Stimulated activated CD8-positive, alpha-beta memory T cell treated with anti-CD3 and anti-CD28 coated beads, Interleukin-12 subunit alpha, Interleukin-12 subunit beta, amount 100 ng/mL, for 4 hours (primary cell): ENCODE measurements around the gene SDC1.

Experiments
- DNase-seq: peaks from one replicate; pipeline ENCODE4 v3.0.0-alpha.2; 2020; ENCODE audit warnings: low read depth

Gene SDC1

DNA sequence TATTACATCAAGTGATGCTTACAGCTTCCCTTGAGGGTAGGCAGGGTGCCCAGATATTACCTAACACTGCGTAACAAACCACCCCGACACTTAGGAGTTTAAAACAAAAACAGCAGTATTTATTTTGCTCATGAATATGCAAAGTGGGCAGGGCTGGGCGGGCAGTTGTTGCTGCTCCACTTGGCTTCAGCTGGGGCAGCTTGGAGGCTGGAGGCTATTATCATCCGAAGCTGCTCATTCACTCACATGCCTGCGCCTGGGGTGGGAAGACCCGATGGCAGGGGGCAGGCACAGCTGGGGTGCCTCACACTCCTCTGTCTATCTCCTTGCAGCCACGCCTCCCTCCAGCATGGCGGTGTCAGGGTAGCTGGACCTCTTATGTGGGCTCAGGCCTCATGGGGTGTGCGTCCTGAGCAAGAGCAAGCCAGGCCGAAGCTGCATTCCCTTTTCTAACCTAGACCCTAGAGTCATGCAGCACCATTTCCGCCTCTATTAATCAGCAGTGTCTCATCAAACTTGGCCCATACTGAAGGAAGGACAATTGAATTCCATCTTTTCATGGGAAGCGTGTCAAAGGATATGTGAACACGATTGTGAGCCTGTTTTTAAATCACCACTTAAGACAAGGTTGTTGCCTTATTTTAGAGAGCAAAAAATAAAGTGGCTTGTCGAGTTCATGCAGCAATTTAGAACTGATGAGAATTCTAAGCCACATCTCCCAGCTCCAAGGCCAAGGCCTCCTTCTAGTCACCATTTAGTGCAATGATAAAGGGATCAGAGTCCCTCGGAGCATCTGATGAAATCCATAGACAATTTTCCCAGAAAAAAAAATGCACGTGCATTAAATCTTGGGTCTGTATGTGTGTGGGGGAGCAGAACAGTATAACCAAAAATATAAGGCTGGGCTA, 54.9 kb downstream of the SDC1 start:
- DNase-seq: no peak

DNA sequence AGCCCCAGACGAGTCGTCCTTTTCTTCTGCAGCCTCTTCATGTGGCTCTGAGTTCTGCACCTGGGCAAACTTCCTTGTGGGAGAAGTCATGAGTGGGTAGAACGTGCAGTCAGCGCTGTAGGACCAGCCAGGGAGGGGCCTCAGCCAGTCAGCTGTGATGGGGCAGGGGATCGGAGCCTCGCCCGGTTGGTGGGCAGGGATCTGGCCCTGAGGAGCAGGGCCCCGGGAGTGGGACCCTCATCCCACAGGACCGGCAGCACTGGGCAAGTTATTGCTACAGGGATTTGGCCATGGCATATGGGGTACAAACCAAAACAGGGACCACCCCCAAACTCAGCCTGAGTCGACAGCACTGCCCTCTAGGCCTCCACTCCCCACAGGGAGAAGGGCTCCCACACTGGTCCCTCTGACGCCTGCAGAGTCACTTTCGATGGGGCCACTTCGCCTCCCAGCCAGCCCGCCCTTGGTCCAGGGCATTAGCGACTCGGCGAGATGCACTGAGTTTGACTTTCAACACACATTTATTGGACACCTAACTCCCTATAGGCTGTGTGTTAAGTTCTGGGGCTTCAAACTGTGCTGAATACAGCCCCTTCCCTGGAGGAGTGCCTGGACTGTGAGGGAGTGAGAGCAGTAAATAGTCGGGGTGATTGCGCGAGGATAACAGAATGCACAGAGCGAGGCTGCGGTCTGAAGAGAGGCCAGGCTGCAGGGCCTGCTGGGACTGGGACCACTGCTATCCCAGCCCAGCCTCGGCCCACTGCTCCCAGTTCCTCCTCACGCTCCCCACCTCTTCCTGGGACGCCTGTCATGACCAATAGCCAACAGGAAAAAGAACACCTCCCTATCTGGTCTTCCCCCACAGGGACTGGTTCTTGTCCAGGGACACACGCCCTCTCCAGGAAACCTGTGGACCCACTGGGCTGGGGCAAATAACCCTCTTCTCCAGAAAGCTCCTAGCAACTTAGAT, 55.9 kb downstream of the SDC1 start:
- no peak for DNase-seq

DNA sequence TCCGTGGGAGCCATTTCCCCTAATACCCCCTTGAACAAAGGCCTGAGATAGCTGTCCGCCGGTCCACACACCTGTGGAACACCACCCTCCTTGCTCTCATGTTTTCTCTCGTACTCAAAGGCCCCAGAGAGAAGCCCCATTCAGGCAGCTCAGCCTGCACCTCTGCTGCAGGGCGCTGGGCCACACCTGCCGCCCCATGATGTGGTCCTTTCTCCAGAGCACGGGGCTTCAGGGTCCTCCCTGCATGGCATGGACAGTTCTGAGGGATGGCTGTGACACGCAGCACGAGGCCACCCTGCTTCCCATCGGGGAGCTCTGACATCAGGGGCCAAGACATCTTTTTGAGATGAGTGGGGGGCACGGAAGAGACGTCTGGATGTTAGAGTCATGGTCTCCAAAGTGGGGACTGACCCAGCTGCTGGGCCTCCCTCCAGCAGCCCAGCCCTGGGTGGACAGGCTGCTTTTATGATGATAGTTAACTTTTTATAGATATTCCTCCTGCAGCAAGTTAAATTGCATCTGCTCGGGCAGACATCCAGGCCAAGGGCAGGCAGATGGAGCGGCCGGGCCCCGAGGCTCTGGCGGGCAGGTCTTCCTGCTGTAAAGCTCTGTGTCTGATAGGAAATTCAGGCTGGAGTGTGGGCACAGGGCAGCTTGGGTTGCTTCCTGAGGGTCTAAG, 56.7 kb downstream of the SDC1 start:
- DNase-seq: no peak

DNA sequence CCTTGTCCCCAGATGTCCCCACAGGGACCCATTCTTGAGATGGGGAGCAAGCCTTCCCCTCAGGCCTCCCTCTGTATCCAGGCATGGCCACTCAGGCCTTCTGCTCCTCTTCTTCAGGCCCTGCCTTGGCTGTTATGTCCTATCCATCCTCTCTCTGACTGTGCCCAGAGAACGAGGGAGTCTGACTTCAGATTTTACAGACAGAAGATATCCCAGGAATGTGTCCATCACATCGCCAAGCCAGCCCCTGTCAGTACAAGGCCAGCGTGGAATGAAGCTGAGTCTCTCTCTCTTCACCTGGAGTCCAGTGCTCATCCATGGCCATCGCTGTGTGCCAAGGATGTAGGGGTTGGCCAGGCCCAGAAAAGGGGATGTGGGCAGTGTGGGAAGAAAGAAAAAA, 57.6 kb downstream of the SDC1 start:
- DNase-seq: no peak

DNA sequence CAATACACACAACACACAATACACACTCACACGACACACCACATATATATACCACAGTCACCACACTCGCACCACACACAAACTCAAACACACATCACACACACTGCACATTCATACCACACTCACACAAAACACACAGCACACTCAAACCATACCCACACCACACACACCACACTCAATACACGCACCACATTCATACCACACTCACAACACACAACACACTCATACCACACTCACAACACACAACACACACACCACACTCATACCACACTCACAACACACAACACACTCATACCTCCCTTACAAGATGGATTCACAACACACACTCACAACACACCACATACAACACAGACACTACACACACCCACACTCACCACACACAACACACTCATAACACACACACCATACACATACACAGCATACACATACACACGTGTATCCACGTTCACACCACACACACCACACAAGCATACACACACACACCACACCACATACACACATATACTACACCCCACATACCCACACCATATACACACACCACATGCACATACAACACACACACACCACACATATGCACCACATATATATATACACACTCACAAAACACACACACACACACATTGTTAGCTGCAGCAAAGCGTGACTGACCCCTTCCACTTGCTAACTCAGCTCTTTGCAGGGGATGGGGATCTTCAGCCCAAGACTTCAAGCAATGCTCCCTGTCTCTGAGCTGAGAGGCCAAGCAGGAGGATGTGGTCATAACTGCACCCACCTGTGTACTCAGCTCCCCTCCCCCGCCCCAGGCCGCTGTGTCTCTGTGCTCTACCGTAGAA, 59.0 kb downstream of the SDC1 start:
- DNase-seq: no peak

DNA sequence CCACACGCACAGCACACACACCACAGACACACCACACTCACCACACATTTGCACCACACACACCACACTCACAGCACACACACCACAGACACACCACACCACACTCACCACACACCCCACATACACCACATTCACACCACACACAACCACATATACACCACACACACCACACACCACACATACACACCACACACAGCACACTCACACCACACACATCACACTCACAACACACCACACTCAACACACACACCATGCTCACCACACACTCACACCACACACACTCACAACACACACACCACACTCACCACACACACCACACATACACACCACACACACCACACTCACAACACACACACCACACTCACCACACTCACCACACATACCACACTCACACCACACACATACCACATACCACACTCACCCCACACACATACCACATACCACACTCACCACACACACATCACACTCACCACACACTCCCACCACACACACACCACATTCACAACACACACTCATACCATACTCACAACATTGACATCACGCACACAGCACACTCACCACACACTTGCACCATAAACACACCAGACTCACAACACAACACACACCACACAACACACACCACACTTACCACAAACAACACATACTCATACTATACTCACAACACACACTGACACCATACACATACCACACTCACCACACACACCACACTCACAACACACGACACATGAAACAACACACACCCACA, 60.0 kb downstream of the SDC1 start:
- no peak for DNase-seq

DNA sequence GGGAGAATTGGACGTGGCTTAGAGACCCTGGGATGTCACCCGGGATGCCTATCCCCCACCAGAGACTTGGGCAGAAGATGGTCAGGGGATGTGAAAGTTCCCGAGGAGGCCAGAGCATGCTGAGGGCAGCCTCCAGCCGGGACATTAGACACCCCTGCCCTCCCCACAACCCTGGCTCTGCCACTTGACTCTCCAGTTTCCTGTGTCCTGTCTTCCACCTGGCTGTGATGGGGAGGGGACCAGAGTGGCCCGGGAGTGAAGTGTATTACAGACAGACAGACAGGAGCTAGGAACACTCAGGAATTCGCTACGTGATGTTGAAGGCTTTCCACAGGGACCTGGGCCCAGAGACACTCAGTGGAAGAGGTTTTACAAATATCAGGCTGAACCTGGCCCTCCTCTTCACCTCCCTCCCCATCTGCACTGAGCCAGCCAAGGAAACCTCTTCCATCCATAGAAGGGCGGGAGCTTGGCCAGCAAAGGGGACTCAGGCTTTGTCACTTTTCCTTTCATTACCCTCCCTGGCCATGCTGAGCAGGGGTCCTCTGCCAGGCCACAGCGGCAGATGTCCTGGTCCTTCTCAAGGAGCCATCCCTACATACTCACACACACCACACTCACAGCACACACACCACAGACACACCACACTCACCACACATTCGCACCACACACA, 60.7 kb downstream of the SDC1 start:
- DNase-seq: no peak

DNA sequence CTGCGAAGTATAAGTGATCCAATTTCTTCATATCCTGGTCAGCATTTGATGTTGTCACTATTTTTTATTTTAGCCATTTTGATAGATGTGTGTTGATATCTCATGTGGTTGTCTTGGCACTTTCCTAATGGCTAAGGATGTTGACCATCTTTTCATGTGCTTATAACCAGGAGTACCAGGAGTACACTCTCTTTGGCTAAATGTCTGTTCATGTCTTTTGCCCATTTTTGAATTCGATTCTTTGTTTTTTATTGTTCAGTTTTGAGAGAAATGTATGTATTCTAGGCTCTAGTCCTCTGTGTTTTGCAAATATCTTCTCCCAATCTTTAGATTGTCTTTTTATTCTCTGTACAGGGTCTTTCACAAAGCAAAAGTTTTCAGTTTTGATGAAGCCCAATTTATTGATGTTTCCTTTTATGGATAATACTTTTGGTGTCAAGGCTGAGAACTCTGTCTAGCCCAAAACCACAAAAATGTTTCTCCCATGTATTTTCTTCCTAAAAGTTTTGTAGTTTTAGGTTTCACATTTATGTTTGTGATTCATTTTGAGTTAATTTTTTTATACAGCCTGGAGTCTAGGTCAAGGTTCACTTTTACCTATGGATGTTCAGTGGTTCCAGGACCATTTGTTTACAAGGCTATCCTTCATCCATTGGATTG, 65.4 kb downstream of the SDC1 start:
- DNase-seq: no peak

DNA sequence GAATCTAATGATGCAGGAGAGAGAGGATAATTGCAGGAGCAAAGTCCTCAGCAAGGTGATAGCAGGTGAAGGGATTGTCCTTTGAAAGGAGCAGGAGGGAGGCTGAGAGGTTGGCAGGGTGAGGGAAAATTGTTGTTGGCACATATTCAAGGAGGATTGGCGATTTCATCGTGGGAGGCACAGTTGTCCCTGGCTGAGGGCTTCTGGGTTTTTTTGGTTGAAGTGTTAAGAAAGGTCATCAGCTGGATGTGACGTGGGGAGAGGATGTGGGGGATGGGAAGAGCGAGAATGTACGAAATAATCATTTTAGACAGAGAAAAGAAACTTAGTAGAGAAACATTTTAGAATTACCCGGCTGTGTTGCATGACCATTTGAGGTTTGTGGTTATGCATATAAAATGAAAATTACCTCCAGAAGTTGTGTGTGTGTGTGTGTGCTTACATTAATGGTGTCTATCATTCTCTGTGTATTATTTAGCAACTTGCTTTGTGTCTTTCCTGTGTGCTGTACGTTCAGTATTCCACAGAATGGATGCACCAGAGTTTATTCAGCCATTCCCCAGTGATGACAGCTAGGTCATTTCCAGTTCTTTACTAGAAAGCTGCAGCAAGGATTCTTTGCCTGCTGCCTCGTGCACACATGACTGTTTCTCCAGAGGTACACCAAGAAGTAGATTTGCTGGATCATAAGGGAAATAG, 67.6 kb downstream of the SDC1 start:
- DNase-seq: no peak

DNA sequence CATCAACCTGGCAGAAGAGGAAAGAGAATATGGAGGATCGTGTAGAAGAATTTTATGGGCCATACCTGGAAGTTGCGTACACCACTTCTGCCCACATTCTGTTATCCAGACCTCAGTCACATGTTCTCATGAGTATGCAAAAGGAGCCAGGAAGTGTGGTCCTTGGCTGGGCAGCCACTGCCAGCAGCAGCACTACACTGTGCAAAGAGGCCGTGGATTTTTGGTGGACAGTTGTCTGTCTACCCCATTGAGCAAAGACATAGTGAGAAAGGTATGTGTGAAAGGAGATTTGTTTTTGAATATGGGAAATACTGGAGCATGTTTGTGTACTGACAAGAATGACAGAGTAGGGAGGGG, 68.1 kb downstream of the SDC1 start:
- no peak for DNase-seq

DNA sequence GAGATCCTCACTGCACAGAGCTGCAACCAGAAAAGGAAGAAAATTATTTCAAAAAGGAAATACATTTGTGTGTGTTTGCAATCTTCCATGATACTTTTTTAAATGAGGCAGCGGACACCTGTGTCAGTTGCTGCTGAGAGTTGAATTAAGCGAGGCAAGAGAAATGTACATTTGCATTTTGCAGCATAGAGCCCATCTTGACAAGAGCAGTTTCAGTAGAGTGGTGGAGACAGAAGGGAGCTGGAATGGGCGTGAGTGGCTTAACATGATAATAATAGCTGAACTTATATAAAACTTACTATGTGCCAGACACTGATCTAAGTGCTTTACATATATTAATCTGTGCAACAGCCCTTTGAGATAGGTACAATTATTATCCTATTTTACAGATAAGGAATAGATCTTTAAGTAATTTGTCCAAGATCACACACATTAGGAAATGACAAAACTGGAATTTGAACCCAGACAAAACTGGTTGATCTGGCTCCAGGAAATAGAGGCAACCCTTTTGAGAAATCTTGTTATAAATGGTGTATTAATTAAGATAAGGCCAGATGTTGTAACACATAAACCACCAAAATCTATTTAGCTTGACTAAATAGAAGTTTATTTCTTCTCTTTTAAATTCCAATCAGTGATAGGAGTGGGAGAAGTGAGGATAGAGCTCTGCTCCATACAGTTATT, 68.7 kb downstream of the SDC1 start:
- no peak for DNase-seq

DNA sequence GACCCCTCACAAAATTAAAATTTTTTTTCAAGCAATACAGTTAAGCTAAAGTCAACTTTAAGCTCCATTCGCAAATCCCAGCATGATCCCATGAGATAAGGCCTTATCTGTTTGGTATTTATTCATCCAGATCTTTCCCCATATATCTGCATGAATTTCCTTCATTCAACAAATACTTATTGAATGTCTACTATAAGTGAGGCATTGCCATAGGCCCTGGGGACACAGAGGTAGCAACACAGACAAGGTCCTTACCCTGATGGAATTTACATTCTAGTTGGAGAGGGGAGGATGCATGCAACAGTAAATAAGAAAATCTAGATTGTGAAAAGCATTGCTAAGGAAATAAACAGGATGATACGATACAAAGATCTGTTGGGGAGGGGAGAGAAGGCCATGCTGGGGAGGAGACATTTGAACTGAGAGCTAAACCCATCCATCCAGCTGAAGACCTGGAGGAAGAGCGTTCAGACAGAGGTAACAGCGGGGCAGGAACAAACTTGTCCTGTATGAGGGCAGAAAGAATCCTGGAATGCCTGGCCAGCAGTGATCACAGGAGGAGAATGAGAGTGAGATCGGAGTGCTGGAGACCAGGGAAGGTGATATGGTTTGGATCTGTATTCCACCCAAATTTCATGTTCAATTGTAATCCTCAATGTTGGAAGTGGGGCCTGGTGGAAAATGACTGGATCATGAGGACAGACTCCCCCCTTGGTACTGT, 71.6 kb downstream of the SDC1 start:
- DNase-seq: no peak

DNA sequence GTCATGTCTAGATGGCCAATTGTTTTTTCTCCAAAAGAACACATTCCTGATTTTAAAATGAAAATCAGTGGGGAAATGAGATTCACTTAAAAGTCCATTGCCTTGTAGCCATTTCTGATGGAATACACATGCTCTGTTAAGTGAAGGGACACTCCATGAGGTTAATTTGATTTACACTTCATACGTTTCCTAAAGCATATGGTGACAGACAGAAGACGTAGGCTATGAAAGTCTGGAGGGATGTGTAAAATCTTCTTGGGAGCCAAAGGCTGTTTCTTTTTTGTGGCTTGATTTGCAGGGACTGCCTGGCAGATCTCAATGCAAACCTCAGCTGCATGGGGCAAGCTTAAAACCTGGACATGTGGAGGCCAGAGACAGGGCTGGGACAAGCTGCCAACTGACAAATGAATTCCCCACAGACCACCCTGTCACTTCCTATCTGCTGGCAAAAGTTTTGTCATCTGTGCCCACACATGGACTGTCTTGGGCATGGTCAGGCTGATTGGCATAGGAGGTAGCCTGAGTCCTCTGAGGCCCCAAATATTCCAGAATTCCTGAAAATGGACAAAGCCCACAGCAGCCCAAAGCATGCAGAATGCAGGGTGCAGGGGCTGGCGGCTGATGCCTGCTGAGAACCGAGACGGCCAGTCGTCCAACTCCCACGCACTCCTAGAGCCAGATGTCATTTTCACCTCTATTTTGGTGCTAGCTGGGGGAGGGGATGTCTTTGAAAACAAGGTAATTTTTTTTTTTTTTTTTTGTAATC, 73.9 kb downstream of the SDC1 start:
- no peak for DNase-seq
